GM04504 (cell line): ENCODE results near the gene SPR.

Source experiments
- DNase-seq: peaks from one replicate; pipeline ENCODE4 v3.0.0-alpha.2; 2012; ENCODE audit warnings: low read depth

Gene SPR

DNA sequence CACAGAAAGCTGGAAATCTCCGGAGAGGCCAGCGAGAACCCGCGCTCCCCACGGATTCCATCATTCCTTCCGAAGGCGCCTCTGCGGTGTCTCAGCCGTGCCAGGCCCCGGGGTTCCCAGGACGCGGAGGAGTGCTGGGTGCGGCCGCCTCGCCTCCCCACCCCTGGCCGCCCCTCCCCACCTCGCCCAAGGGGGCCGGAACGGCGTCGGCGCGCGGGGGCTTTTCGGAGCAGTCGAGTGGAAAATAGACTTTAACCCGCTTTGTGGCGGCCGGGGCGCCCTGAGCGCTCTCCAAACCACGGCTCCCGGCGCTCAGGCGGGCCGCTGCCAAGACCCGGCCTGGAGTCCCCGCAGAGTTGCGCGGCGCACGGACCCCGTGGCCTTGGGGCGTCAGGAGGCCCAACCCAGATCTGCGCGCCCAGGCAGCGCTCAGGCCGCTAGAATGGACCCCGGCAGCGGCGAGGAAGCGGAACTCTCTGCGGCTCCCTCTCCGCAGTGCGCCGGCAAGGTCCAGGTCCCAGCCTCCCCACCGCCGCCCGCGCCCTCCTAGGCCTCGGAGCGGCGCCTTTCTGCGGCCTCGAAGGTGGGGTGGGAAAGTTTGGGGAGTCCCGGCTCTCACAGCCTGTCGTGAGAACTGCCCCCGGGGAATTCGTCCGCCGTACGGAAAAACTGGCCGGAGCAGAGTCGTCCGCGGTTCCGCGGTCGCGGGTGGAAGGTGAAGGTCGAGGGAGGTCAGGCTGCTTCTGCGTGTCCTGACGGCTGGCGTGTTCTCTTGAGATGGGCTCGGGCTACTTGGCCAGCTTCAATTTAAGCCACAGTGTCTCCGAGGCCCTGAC is 28.9 kb downstream of the SPR start:
- DNase-seq: no peak

DNA sequence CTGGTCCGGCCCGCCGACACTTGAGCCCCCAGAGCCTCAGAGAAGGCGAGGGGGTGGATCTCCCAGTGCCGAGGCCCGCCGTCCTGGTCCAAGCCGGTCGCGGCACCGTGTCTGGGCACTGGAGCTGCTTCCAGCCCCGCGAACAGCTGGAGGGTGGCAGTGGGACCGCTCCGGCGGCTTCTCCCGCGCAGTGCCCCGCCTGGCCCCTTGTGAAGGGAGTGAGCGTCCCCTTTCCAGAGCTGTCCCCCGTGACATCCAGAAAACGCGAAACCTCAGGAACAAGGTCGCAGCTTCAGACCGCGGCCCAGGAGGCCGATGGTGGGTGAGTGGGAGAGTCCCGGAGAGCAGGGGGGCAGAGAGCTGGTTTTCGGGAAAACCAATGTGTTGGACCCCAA is 29.5 kb downstream of the SPR start:
- no peak for DNase-seq

DNA sequence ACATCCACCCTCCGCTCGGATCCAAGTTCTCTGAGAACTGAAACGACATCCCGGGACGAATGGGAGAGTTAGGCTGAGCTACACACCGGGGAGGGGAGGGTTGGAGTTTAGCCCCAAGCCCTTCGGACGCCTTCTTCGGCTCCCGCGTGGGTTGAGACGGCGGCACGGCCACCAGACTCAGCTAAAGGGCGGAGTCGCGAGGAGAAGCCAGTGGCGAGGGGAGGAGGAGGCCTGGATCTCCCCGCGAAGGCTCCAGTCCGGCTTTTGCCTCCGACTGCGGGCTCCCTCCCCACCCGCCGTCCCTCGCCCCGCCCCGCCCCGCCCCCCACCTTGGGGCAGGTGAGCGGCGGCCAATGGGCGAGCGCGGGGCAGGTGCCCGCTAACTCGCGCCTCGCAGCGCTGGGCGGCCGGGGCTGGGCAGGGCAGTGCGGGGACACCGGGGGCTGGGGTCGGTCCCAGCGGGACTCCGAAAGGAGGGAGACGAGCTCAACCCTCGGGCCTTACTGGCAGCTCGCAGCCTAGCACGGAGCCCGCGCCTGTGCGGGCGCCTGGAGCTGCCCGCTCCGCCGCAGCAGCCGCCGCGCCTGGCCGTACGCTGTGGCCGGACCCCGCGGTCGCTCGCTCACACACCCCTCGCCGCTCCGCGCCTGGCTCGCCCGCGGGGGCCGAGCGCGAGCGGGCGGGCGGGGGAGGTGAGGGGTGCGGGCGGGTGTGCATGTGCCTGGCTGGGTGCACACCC is 30.1 kb downstream of the SPR start, which contains the start of gene EMX1:
EMX1 (plus strand) TSS at position 382 of the 739 bp plus-strand sequence; CDS start at position 716, 334 bp downstream.
- DNase-seq: no peak

DNA sequence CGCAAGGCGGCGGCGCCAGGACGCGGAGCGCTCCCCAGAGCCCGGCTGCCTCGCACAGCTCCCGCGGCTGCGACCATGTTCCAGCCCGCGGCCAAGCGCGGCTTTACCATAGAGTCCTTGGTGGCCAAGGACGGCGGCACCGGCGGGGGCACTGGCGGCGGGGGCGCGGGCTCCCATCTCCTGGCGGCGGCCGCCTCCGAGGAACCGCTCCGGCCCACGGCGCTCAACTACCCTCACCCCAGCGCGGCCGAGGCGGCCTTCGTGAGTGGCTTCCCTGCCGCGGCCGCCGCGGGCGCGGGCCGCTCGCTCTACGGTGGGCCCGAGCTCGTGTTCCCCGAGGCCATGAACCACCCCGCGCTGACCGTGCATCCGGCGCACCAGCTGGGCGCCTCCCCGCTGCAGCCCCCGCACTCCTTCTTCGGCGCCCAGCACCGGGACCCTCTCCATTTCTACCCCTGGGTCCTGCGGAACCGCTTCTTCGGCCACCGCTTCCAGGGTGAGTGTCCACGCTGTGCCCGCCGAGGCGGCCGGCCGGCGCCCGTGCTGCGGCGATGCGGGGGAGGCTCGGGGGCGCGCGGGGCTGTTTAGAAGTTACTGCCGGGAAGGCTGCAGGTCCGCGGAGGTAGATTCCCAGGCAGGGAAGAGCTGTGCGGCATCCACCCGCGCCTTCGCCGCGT is 30.8 kb downstream of the SPR start:
- DNase-seq: no peak

DNA sequence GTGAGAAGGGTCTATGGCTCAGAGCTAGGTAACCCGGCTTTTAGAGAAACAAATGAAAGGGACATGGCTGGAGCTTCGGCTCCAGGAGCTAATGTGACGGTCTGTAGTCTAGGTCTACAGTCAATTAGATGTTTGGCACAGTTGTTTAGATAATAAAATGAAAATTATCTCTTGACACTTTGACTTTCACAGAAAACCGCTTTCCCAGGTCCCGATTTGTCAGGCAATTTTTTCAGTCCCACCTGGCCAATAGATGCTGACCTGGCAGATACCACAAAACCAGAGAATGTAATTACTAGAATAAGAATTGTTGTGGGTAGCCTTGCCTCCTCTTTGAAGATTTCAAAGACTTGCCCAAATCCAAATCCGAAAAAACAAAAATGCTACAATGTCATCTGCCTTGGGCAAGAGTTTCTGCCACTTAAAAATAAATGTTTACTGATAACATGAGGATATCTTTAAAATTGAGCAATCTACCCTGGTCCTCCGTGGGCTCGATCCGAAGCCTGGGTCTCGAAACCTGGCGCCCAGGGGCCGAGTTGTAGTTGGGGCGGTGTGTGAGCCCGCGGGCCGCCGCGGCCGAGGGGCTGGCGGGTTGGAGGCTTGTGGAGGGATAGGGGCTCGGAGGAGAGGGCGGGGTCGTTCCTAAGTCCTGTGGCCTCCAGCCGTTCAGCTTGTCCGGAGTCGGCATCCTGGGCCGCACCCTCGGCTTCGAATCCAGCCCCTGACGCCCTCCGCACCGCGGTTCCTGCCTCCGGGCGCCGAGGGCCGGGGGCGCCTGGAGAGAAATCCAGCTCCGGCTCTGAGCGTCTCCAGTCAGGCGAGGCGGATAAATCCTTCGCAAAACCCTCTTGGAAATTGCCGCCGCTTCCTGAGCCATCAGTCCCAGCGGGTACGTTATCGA is 32.5 kb downstream of the SPR start:
- no peak for DNase-seq

DNA sequence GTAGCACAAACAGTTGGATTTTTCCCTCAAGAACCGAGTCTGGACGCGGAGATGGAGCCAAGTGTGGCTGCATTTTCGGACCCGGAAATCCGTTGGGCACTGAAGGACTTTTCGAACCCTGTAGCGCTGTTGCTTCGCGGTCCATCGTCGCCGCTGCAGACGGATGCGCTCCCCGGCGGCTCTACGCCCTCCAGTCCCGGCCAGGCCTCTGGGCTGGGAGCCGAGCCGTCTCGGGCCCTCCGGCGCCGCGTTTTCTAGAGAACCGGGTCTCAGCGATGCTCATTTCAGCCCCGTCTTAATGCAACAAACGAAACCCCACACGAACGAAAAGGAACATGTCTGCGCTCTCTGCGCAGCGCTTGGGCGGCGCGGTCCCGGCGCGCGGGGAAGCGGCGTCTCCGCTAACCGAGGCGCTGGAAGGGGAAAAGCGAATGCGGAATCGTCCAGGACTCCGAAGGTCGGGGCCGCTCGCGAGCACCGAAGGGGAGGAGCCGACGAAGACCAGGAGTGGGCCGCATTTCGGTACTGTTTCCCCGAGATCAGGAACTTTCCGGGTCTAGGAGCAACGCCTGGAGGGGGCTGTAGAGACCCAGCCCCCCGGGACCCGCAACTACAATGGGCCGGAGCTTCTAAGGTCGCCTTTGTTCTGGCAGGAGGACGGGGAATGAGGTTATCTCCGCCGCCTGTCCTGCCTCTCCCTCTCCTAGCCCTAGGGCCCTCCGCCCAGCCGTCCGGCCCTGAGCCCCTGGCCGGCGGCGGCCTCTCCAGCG is 33.3 kb downstream of the SPR start:
- DNase-seq: no peak

DNA sequence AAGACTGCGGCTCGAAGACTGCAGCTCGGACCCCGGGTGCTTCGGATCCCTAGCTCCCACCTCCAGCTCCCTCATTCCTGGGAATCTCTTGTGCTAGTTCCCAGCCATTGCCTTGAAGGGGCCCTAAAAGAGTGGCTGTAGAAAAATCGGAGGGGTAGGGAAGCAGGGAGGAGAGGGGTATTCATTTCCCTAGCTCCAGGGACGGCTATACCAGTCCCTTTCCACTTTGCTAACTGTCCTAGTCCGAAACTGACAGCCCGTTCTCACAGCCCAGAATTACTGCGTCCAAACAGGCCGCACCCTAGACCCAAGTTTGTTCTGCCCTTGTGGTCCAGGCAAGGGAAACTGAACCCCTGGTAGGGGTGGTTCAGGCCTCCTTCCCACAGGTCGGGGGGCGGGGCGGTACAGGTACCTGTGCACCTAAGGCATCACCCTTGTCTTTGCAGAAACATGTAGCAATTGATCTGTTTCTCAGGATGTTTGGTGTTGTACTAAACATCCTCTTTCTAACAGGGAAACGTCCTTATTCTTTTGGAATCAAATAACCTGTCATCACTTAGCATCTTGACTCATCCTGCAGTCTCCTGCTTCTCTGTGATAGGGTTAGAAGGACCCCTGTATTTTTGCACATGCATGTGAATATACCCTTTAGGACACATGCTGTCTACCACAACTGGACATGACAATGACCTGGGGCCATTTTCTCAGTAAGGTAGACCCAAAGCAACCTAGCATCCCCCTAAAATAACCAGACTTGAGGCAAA is 34.1 kb downstream of the SPR start:
- no peak for DNase-seq

DNA sequence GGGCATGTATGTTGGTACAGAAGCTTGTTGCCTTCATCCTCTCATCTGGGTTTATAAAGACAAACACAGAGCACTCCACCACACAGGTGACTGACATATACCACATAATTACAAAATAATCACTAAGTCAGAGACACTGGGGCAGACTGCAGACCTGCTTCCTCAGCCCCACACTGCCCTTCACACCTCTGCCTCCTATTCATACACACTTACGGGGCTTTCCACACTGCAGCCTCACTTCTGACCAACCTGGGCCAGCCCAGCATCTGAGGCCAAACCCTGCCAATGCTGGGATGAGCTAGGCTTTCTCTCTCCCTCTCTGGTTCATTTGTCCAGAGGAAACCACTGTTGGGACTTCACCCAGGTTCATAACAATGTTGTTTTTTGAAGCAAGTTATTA is 34.6 kb downstream of the SPR start:
- no peak for DNase-seq

DNA sequence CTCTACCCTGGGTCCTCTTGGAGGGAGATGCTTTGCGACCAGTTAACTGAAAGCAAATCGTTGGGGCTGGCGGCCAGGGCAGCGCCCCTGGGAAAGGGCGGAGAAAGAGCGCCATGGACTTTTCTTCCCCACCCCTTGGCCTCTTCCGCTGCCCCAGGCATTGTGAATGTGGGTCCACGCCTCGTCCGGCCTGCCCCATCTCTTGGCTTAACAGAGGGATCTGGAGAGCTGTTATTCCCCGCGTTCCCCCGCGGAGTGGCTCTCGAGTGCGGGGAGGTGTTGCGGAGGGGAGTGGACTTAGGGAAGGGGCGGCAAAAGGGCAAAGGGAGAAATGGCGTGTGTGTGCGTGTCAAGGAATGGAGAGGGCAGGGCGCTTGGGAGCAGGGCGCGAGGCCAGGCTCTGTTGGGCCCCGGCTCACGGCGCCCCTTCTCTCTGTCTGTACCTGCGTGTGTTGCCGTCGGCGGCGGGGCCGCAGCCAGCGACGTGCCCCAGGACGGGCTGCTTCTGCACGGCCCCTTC is 36.7 kb downstream of the SPR start:
- DNase-seq: no peak

DNA sequence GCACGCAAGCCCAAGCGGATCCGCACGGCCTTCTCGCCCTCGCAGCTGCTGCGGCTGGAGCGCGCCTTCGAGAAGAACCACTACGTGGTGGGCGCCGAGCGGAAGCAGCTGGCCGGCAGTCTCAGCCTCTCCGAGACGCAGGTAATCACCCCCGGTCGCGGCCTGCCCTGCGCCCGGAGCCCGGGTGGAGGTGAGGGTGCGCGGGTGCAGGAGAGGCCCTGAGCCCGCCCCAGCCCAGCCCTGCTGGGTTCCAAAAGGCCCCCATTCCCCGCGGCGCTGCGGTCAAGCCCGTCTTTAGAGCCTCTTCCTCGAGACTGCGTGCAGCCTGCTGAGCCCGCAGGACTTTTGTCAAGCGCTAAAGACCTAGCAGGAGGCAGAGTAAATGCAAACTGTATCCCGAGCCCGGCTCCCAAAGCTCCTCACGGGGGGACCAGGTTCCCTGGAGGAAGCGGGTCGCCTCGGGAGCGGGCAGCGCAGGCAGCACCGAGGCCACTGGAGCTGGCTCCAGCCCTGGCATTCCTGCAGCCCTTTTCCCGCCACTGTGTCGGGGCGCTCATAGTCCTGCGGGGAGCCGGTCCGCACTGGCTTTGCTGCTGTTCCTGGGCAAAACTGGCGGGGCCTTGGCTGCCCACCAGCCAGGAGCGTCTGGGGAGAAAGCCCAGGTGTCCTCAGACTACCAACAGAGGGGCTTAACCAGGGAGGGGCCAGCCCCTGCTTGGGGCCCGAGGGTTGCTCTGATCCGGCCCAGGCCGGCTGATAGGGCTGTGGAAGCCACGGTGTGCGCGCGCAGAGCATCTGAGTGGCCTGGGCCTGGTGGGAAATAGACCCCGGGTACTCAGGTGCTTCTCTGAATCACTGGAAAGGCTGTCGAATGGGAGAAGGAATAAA is 37.4 kb downstream of the SPR start:
- DNase-seq: no peak

DNA sequence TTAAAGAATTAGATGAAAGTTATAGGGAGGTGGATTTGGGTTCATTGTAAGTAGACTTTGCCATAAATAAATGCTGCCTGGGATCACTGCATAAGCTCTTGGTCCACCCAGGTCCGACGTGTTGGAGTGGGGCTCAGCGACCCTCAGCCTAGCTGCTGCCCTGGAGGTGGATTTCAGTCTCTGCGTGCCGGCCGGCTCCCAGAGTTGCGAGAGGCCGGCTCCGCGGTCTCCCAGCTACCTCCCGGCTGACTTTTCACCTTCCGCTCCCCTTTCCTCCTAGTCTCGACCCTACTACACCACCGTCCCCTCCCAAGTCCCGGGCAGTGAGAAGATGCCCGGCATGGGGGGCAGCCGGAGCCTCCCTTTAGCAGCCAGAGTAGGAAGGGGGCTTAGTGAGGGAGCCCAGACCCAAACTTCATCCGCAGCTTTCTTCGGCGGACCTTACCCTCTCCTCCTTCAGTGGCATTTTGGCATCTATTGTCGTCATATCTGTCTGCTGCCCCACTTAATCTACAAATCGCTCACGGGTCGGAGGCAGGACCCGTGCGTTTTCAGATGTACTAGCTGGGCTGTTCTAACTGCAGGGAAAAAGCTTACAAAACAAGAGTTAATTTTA is 38.2 kb downstream of the SPR start:
- no peak for DNase-seq

DNA sequence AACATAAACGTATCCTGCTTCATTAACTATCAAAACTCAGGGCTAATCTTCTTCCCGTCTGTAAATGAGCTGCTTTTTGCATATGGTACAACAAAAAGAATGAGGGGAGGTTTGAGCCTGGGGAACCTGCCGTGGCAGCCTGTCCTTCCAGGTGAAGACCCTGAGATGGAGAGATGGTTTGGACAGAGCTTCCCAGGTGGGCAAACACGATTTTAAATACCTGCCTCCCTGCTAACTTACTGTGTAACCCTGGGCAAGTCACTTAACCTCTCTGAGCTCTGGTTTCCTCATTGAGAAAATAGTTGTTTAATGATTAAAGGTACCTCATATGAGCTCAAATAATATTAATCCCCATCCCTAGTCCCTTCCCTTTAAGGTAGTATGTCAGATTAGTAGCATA is 39.2 kb downstream of the SPR start:
- DNase-seq: no peak

DNA sequence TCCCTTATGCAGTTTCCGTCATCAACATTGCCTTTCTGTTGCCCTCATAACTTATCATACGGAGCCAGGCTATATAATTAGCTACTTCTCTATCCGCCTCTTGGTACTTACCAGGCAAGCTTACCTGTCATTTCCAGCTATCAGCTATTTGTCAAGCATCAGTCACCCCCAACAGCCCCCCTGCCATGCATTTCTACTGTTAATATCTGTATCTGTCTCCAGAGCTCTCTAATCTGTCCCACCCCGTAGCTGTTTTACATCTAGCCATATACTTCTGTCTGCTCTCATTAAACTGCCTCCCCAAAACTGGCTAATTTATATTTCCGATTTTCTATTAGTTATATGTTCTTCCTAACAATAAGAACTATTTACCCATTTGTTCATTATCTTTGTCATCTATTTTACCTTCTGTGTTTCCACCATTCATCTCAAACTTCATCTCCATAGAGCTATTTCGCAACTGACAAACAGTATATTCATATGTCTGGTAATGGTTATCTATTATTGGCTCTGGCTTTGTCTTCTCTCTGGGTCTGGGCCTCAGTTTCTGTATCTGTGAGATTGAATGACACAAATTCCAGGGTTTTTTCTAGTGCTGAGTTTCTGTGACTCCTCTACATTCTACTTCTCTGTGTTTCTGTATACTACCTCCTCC is 39.7 kb downstream of the SPR start:
- DNase-seq: no peak

DNA sequence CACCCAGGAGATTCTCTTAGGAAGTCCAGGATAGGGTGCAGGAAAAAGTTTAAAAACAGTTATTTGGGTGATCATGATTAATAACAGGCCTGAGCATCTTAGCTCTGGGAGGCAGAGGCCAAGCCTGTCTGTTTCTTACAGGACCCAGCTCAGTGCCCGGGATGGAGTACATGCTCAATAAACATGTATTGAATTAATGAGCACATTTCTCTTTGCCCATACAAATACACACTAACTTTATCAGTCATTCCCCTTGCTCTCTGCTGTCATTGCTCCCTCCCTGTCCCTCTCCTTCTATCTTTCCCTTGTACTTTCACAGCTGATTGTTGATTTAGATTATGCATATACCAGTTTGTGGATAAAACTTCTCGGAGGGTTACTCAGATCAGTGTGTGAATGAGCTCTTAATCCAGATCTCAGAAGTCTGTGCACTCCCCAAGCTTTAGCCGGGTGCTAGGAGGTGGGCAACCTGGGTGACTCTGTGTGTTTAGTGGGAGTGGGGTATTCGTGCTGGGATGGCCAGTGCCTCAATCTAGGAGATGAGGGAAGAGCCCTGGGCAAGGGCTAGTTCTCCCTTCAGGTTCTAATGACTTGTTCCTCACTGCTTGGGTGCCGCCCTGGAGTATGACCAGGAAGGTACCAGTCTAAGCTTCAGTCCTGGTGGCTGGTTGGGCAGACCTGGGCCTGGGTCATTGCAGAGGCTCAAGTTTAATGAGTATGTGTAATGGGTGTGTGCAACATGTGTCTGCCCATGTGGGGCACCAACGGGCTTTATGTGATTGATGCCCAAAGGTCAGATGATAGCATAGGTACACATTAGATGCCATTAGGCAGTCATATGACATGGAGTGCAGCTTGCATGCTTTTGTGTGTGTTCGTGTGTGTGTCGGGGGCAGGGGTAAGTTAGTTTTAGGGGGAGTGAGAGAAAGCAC is 40.7 kb downstream of the SPR start:
- no peak for DNase-seq

DNA sequence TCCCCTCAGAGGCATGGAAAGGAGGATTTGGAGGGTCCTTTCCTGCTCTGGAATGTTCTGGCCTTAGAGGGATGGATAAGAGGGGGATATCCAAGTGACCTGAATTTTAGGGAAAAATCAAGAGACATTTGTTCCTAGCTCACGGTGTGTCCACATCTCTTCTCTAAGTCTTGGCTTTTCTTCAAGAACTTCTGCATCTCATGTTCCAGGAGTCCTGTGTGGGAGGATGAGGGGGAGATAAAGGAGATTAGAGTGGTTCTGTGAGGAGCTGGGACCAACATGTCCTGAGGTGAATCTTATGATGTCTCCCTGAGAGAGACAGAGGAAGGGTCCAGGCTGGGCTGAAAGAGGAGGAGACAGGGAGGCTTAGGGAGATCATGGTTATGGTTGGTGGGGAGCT is 41.8 kb downstream of the SPR start:
- no peak for DNase-seq

DNA sequence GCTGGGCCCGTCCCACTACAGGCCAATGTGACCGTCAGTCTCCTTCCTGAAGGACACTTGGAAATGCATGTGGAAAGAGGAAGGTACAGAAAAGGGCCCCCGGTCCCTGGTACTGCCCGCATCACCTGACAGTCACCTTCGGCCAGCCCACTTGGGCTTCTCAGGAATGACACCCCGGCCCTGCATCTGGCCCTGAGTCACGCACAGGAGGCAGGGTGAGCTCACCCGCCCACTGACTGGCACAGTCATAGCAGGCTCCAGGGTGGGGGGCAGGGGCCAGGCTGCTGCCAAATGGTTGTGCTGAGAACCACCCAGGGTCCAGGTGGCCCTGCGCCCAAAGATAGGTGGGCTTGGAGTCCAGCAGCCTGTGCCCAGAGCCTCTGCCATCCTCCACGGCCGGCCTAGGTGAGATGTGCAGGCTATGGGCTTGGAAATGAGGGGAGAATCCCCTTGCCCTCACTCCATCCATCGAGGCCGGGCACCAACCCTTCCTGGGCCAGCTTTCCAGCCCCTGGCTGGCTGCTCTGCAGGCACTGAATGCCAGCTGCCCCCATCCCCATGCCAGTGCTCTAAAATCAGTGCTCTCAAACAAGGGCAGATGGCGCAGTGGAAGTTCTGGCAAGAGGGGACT is 44.2 kb downstream of the SPR start:
- DNase-seq: no peak
